HepG2 (cell line): Measurements from ENCODE around the gene CTIF. TPM values are rescaled to one million over a fixed set of nuclear protein-coding genes. Genes with fewer than 3 reads are reported as not detected.

ENCODE experiments used
- ATAC-seq: fragments of 200-7000 bp; cut with Tn5 transposase; 3 replicates; pipeline ENCODE4 v1.9.1; 2020; ENCODE audit warnings: mild to moderate bottlenecking, moderate library complexity
- BruUV-seq: library from RNA; stranded (reverse); fragments of 400-500 nt; replicated peaks from 2 replicates; lab custom pipeline; 2021; lab: Mats Ljungman, UMichigan
- CTCF ChIA-PET: fragments of 300-600 bp; formaldehyde crosslinking; extraction: SDS; loops from one replicate; lab custom pipeline; 2021; ENCODE audit warnings: low total read pairs, inconsistent platforms, low intra/inter-chr PET ratio; lab: Yijun Ruan, JAX
- POLR2A ChIA-PET: fragments of 350-600 bp; sonication (Branson Sonifier 250); formaldehyde crosslinking; loops from one replicate; lab custom pipeline; 2020; ENCODE audit warnings: antibody characterized with exemption, inconsistent platforms; lab: Yijun Ruan, JAX
- DNase-seq: peaks from one replicate; pipeline ENCODE4 v3.0.0-alpha.2; 2015; ENCODE audit warnings: low spot score
- FAIRE-seq: peaks from 3 replicates; lab custom pipeline; 2011; peaks lifted over from hg19 to GRCh38; lab: Jason Lieb, UNC
- H2AFZ ChIP-seq: one replicate; pipeline ENCODE4 v1.6.1; 2011; ENCODE audit warnings: low read length, inconsistent platforms
- H3K27ac ChIP-seq: fragments of 300-600 bp; 3 replicates; pipeline ENCODE4 v1.8.0; 2011; ENCODE audit warnings: mixed run types, mild to moderate bottlenecking, mixed read lengths, low read length, inconsistent platforms; ENCODE audit not compliant: insufficient read depth; ENCODE audit errors: extremely low read length
- H3K27me3 ChIP-seq, 2 experiments: fragments of 200-600 bp in 1 of 2; 2 replicates in 1 of 2; 3 replicates in 1 of 2; pipeline versions ENCODE4 v1.6.0 to v1.8.0; 2011; ENCODE audit warnings: low read length in 2 of 2, mild to moderate bottlenecking in 2 of 2, moderate library complexity in 2 of 2, inconsistent platforms in 1 of 2; ENCODE audit not compliant: insufficient read depth in 2 of 2, control insufficient read depth in 1 of 2
- H3K36me3 ChIP-seq, 2 experiments: fragments of 200-600 bp in 1 of 2; replicated peaks in 1 of 2; 2 replicates in 1 of 2; 3 replicates in 1 of 2; pipeline versions ENCODE4 v1.5.1 to v1.8.0; 2011; ENCODE audit warnings: low read length in 2 of 2, inconsistent platforms in 1 of 2; ENCODE audit not compliant: insufficient read depth in 2 of 2, control insufficient read depth in 1 of 2
- H3K4me1 ChIP-seq: 2 replicates; pipeline ENCODE4 v1.5.1; 2012; ENCODE audit warnings: low read length, inconsistent platforms; ENCODE audit not compliant: insufficient read depth
- H3K4me2 ChIP-seq: 2 replicates; pipeline ENCODE4 v1.6.0; 2011; ENCODE audit warnings: low read depth, low read length, inconsistent platforms
- H3K4me3 ChIP-seq, 3 experiments: fragments of 200-600 bp in 1 of 3; sonication (generic), shearing (Covaris generic) in 1 of 3; replicated peaks in 1 of 3; 2 replicates each; pipeline ENCODE4 v1.5.1; 2011 to 2016; ENCODE audit warnings: low read length in 3 of 3, inconsistent platforms in 2 of 3, low read depth in 2 of 3, mild to moderate bottlenecking in 2 of 3, control low read depth in 1 of 3, mixed read lengths in 1 of 3; ENCODE audit not compliant: insufficient read depth in 1 of 3
- H3K79me2 ChIP-seq: one replicate; pipeline ENCODE4 v1.6.1; 2011; ENCODE audit warnings: low read length, inconsistent platforms; ENCODE audit not compliant: insufficient read depth
- H3K9ac ChIP-seq: 2 replicates; pipeline ENCODE4 v1.6.0; 2011; ENCODE audit warnings: mild to moderate bottlenecking, low read depth, low read length, inconsistent platforms; ENCODE audit not compliant: insufficient read depth
- H3K9me3 ChIP-seq: 2 replicates; pipeline ENCODE4 v1.5.1; 2012; ENCODE audit warnings: mild to moderate bottlenecking, low read length
- H4K20me1 ChIP-seq: 2 replicates; pipeline ENCODE4 v1.6.0; 2011; ENCODE audit warnings: inconsistent platforms, mild to moderate bottlenecking, low read length, moderate library complexity; ENCODE audit not compliant: insufficient read depth
- DDIT3 ChIP-seq: sonication (generic); formaldehyde crosslinking; IDR thresholded peaks from 2 replicates; pipeline ENCODE4 v1.4.0; 2020; ENCODE audit warnings: mild to moderate bottlenecking, missing genetic modification reagents
- ELF3 ChIP-seq: IDR thresholded peaks from 2 replicates; pipeline ENCODE4 v1.6.1; 2016; ENCODE audit warnings: missing genetic modification reagents, missing compliant biosample characterization
- ETV5 ChIP-seq: IDR thresholded peaks from 2 replicates; pipeline ENCODE4 v1.6.1; 2018; ENCODE audit warnings: missing biosample characterization, missing genetic modification reagents, inconsistent platforms, borderline replicate concordance
- GABPB1 ChIP-seq: IDR thresholded peaks from 2 replicates; pipeline ENCODE4 v1.6.1; 2016; ENCODE audit warnings: mild to moderate bottlenecking, missing genetic modification reagents, moderate library complexity, missing compliant biosample characterization
- HES4 ChIP-seq: sonication (generic); formaldehyde crosslinking; IDR thresholded peaks from 2 replicates; pipeline ENCODE4 v1.9.0; 2021; ENCODE audit warnings: mild to moderate bottlenecking, missing genetic modification reagents, borderline replicate concordance
- ISL2 ChIP-seq: sonication (generic); formaldehyde crosslinking; IDR thresholded peaks from 2 replicates; pipeline ENCODE4 v1.5.0; 2020; ENCODE audit warnings: missing genetic modification reagents
- KLF16 ChIP-seq, 2 experiments: sonication (generic) in 1 of 2; formaldehyde crosslinking in 1 of 2; IDR thresholded peaks; 2 replicates each; pipeline versions ENCODE4 v1.6.1 to v1.8.0; 2016 to 2023; ENCODE audit warnings: missing genetic modification reagents in 2 of 2, missing compliant biosample characterization in 1 of 2
- MAFG ChIP-seq: sonication (generic); formaldehyde crosslinking; IDR thresholded peaks from 2 replicates; pipeline ENCODE4 v1.5.1; 2020; ENCODE audit warnings: mild to moderate bottlenecking, missing genetic modification reagents
- NONO ChIP-seq, 2 experiments: fragments of 450-650 bp in 1 of 2; sonication (generic) in 1 of 2; formaldehyde crosslinking in 1 of 2; IDR thresholded peaks in 1 of 2; conservative IDR thresholded peaks in 1 of 2; 2 replicates each; pipeline versions ENCODE4 v1.6.1 to v1.8.0; 2017 to 2022; ENCODE audit warnings: mild to moderate bottlenecking in 1 of 2, missing genetic modification reagents in 1 of 2, moderate library complexity in 1 of 2
- NR2F1 ChIP-seq, 2 experiments: fragments of 450-650 bp in 1 of 2; formaldehyde crosslinking in 1 of 2; IDR thresholded peaks; 2 replicates each; pipeline versions ENCODE4 v1.5.0 to v1.6.1; 2016 to 2020; ENCODE audit warnings: mild to moderate bottlenecking in 1 of 2, missing compliant biosample characterization in 1 of 2, missing genetic modification reagents in 1 of 2, moderate library complexity in 1 of 2
- NRL ChIP-seq: sonication (generic); formaldehyde crosslinking; IDR thresholded peaks from 2 replicates; pipeline ENCODE4 v1.5.0; 2020; ENCODE audit warnings: missing genetic modification reagents, mild to moderate bottlenecking, moderate library complexity, borderline replicate concordance
- PHF8 ChIP-seq: sonication (generic); formaldehyde crosslinking; IDR thresholded peaks from 2 replicates; pipeline ENCODE4 v1.5.0; 2020; ENCODE audit warnings: missing genetic modification reagents
- RXRA ChIP-seq: sonication (generic); formaldehyde crosslinking; IDR thresholded peaks from 2 replicates; pipeline ENCODE4 v1.5.1; 2020; ENCODE audit warnings: missing genetic modification reagents
- SP2 ChIP-seq: sonication (generic); formaldehyde crosslinking; IDR thresholded peaks from 2 replicates; pipeline ENCODE4 v1.5.1; 2020; ENCODE audit warnings: mild to moderate bottlenecking, missing genetic modification reagents
- TOPORS ChIP-seq: sonication (generic); formaldehyde crosslinking; IDR thresholded peaks from 2 replicates; pipeline ENCODE4 v1.8.0; 2023; ENCODE audit warnings: mild to moderate bottlenecking, missing genetic modification reagents
- ZMYM2 ChIP-seq: sonication (generic); formaldehyde crosslinking; IDR thresholded peaks from 2 replicates; pipeline ENCODE4 v1.8.0; 2022; ENCODE audit warnings: mild to moderate bottlenecking, missing genetic modification reagents
- ZNF460 ChIP-seq: sonication (generic); formaldehyde crosslinking; IDR thresholded peaks from 2 replicates; pipeline ENCODE4 v1.5.1; 2020; ENCODE audit warnings: missing genetic modification reagents, mild to moderate bottlenecking, borderline replicate concordance
- ZNF546 ChIP-seq: sonication (generic); formaldehyde crosslinking; conservative IDR thresholded peaks from 2 replicates; pipeline ENCODE4 v1.8.1; 2023; ENCODE audit warnings: mild to moderate bottlenecking, missing genetic modification reagents
- ZSCAN22 ChIP-seq: sonication (generic); formaldehyde crosslinking; IDR thresholded peaks from 2 replicates; pipeline ENCODE4 v1.4.0; 2020; ENCODE audit warnings: mild to moderate bottlenecking, missing genetic modification reagents
- WGBS: methylation state at CpG from one replicate; pipeline ENCODE4 v1.1.6; 2017; ENCODE audit warnings: low lambda C conversion rate; 5-methylcytosine and 5-hydroxymethylcytosine counted together
- in situ Hi-C: cut with HindIII; loops from 2 replicates; pipeline ENCODE4 v1.10.0; 2017; ENCODE audit warnings: low pct_unique_long_range_greater_than_20kb; ENCODE audit not compliant: extremely low pct_ligation_motif_present
- intact Hi-C: fragments of 100-400 bp; cut with micrococcal nuclease; formaldehyde crosslinking; loops from one replicate; pipeline ENCODE4 v1.10.0; 2022; ENCODE audit not compliant: unreplicated experiment
- polyA plus RNA-seq, 8 experiments: library from polyadenylated mRNA; depleted of rRNA in 3 of 8; stranded (reverse) in 7 of 8; unstranded in 1 of 8; fragments of >200 nt; fragmentation: Illumina TruSeq in 4 of 8; extraction: Trizol in 4 of 8; gene quantifications; 2 replicates each; pipeline versions ENCODE4 v1.2.1 to v1.2.3, GENCODE V29; 2011 to 2016; ENCODE audit warnings: low read depth in 4 of 8, missing spikeins in 1 of 8, mixed read lengths in 1 of 8; ENCODE audit not compliant: insufficient read depth in 1 of 8
- total RNA-seq, 5 experiments: library from RNA; depleted of rRNA; stranded (reverse); fragments of >200 nt; fragmentation: Illumina TruSeq; extraction: Trizol; gene quantifications; 2 replicates each; pipeline ENCODE4 v1.2.3, GENCODE V29; 2016; ENCODE audit warnings: low read depth in 1 of 5
- TF ChIP-seq, protein P1 (sequence below): sonication (generic); formaldehyde crosslinking; IDR thresholded peaks from 2 replicates; pipeline ENCODE4 v1.5.1; 2020; ENCODE audit warnings: mild to moderate bottlenecking, missing genetic modification reagents, borderline replicate concordance
- TF ChIP-seq, protein P2 (sequence below): IDR thresholded peaks from 2 replicates; pipeline ENCODE4 v1.6.1; 2016; ENCODE audit warnings: missing genetic modification reagents, missing compliant biosample characterization

The CTIF gene
- total and polyA plus RNA-seq, 2 of the 13 experiments (the other 11 are each of a cell fraction or from before 2014, with no cell fraction given) = 18.2 to 28.0 TPM

- TF ChIP-seq SP2 (CRISPR knock-in tag) (no peak), PHF8 (CRISPR knock-in tag) (no peak), ZNF460 (no peak)
Observed at GRCh38 chr18:48888773-48889080, 349.9 kb downstream of the CTIF start (continued).

- no peaks in the 10 kb centered on the region for H4K20me1 ChIP-seq
- BruUV-seq = no TSS peak
- H2AFZ ChIP-seq = no peak overlapping the region
- H3K9me3 ChIP-seq = no peaks in the 10 kb centered on the region
- no peak overlapping the region; the same call in 1 of the 2 replicates for H3K9ac ChIP-seq
- WGBS = 7% methylated on average over 3 of the region's 18 CpGs
- H3K4me1 ChIP-seq = peaks cover 70% of the 10 kb centered on the region
- CTCF ChIA-PET = no interaction called here
- no peaks in the 10 kb centered on the region for H3K79me2 ChIP-seq
- H3K27me3 ChIP-seq = no peaks in the 10 kb centered on the region; a peak in 2 of 5 replicates
- no peak overlapping the region for H3K27ac ChIP-seq
- no peak for FAIRE-seq
- ATAC-seq = peak; percentile 30
- peak overlapping the region in 1 of 3 experiments; percentile 44; a peak in 1 of 6 replicates for H3K4me3 ChIP-seq
- no peaks in the 10 kb centered on the region for H3K36me3 ChIP-seq
- in situ Hi-C loops (no loop called here), intact Hi-C loops (no loop called here)
- H3K4me2 ChIP-seq = peak overlapping the region; percentile 68
- DNase-seq = no peak
- POLR2A ChIA-PET = interaction anchor here (0.9 kb wide), 1 partner anchor 10 kb away, joined by 4 read pairs; no protein-coding TSS in a partner anchor
- TF ChIP-seq RXRA (CRISPR knock-in tag) (0 out of 2 replicates have a peak, but pooled peaks have one; percentile 17), ZNF546 (CRISPR knock-in tag) (no peak), HES4 (CRISPR knock-in tag) (no peak), NR2F1 (CRISPR knock-in tag; IDR thresholded peaks at IDR 0.05) (peak in 1 of 2 experiments; percentile 17; a peak in 1 of 4 replicates), ELF3 (CRISPR knock-in tag) (no peak), NRL (CRISPR knock-in tag) (0 out of 2 replicates have a peak, but pooled peaks have one; percentile 13), KLF16 (CRISPR knock-in tag; IDR thresholded peaks at IDR 0.05) (no peak), TOPORS (no peak), GABPB1 (CRISPR knock-in tag) (peak; percentile 29; the same call in 1 of the 2 replicates), NONO (IDR thresholded peaks at IDR 0.05) (no peak), NONO (CRISPR knock-in tag; conservative IDR thresholded peaks at IDR 0.05) (no peak), ZMYM2 (no peak), ETV5 (no peak), ISL2 (0 out of 2 replicates have a peak, but pooled peaks have one; percentile 12), MAFG (CRISPR knock-in tag) (no peak), ZSCAN22 (CRISPR knock-in tag) (peak; percentile 82; the same call in 1 of the 2 replicates), DDIT3 (CRISPR knock-in tag) (no peak)
- TF ChIP-seq, protein P1, sequence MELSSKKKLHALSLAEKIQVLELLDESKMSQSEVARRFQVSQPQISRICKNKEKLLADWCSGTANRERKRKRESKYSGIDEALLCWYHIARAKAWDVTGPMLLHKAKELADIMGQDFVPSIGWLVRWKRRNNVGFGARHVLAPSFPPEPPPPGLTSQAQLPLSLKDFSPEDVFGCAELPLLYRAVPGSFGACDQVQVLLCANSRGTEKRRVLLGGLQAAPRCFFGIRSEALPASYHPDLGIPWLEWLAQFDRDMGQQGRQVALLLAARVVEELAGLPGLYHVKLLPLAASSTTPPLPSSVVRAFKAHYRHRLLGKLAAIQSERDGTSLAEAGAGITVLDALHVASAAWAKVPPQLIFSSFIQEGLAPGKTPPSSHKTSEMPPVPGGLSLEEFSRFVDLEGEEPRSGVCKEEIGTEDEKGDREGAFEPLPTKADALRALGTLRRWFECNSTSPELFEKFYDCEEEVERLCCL = no peak
- TF ChIP-seq, protein P2, sequence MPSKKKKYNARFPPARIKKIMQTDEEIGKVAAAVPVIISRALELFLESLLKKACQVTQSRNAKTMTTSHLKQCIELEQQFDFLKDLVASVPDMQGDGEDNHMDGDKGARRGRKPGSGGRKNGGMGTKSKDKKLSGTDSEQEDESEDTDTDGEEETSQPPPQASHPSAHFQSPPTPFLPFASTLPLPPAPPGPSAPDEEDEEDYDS (CRISPR knock-in tag) = no peak
Observed at GRCh38 chr18:48889115-48889941, 350.5 kb downstream of the CTIF start.
